Measurements from ENCODE around the gene NFASC.

GRCh38 chr1:205045146-205045545 is 174.5 kb downstream of the NFASC start:
- TF ChIP-seq POLR2AphosphoS5 (IDR thresholded peaks at IDR 0.05; ENCODE audit: borderline replicate concordance, low read depth, low read length) (no peak), EZH2 (IDR thresholded peaks at IDR 0.05) (no peak)
